ENCODE results near the gene IQCH.

Gene IQCH

DNA sequence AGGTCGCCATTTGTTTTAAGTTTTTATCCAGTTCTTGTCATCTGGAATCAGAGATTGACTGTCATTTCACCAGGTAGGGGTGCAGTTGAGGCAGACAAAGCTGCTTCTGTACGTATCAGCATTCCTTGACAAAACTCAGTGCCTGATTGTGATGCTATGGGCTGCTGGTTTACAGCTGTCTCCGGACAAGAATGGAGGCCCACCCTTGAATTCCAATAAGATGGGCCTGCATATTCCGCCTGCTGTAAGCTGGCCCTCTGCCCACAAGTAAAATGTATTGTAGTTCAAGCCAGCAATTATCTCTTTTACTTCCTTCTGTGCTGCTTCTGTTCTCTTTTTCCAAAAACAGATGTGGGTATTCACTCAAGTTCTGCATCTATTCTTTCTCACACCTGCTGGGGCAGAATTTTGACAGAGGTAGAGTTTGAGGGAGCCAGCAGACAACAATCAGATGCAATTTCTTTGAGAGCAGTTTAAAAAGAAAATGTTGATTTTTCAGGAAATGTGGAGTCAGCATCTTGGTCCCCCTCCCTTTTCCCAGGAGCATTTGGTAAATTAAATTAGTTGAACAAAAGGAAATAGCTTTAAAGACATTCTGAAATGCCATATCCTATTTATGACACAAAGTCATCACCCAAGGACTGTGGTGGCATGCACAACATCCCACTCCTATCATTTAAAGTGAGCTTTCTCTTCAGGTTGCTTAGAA, 53.5 kb downstream of the IQCH start:
- H3K4me3 ChIP-seq (ENCODE audit: low read depth, low read length): no peak overlapping the region
- TF ChIP-seq, protein P1, sequence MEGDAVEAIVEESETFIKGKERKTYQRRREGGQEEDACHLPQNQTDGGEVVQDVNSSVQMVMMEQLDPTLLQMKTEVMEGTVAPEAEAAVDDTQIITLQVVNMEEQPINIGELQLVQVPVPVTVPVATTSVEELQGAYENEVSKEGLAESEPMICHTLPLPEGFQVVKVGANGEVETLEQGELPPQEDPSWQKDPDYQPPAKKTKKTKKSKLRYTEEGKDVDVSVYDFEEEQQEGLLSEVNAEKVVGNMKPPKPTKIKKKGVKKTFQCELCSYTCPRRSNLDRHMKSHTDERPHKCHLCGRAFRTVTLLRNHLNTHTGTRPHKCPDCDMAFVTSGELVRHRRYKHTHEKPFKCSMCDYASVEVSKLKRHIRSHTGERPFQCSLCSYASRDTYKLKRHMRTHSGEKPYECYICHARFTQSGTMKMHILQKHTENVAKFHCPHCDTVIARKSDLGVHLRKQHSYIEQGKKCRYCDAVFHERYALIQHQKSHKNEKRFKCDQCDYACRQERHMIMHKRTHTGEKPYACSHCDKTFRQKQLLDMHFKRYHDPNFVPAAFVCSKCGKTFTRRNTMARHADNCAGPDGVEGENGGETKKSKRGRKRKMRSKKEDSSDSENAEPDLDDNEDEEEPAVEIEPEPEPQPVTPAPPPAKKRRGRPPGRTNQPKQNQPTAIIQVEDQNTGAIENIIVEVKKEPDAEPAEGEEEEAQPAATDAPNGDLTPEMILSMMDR (IDR thresholded peaks at IDR 0.05; ENCODE audit: borderline replicate concordance, insufficient read depth, low read depth, low read length): no peak

DNA sequence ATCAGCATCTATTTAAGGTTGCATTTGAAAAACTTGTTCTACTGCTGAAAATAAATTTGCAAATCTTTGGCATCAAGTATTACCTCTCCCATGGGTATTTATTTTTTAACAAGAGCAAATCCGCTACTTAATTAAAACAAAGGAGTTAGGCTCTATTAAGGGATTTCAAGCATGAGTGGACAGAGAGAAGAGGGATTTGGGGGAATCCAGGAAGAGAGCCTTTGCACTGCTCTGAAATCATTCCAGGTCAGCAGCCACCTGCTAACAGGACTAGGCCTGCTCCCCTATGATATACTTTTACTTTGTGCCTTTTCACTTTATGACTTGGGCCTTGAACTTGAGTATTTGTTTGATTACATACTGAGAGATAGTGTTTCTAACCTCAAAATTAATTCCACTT, 57.1 kb downstream of the IQCH start:
- no peak overlapping the region for H3K4me3 ChIP-seq (ENCODE audit: low read depth, low read length)
- TF ChIP-seq, protein P1 (IDR thresholded peaks at IDR 0.05; ENCODE audit: borderline replicate concordance, insufficient read depth, low read depth, low read length): no peak

DNA sequence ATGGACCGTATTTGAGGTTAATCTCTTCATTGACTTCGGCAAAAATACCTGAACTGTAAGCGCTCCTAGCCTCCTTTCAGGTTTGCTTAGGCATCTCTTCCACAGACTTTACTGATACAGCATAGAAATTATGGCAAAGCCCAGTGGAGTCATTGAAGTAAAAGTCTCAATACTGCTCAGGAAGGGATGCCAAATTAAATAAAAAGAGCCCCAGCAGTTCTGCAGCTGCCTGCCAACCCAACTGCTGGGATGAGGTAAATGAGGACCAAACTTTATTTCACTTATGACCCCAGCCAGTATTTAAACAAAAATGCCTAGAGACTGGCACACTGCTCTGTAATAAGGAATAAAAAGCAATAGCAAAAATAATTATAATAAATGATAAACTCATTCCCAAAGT, 65.4 kb downstream of the IQCH start:
- H3K4me3 ChIP-seq (ENCODE audit: low read depth, low read length): no peak overlapping the region
- TF ChIP-seq, protein P1 (IDR thresholded peaks at IDR 0.05; ENCODE audit: borderline replicate concordance, insufficient read depth, low read depth, low read length): no peak

DNA sequence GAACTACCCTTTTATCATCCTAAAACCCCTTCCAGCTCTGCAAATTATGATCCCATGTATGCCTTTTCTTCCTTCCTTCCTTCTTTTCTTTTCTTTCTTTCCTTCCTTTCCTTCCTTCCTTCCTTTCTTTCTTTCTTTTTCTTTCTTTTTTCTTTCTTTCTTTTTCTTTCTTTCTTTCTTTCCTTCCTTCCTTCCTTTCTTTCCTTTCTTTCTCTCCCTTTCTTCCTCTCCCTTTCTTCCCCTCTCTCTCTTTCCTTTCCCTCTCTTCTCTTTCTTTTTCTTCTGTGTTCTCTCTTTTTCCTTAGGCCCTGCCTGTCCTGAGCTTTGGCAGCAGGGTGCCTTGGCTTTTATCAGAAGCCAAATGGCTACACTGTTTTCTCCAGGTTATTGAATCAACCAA, 66.8 kb downstream of the IQCH start:
- TF ChIP-seq, protein P1 (IDR thresholded peaks at IDR 0.05; ENCODE audit: borderline replicate concordance, insufficient read depth, low read depth, low read length): no peak
- no peak overlapping the region for H3K4me3 ChIP-seq (ENCODE audit: low read depth, low read length)

DNA sequence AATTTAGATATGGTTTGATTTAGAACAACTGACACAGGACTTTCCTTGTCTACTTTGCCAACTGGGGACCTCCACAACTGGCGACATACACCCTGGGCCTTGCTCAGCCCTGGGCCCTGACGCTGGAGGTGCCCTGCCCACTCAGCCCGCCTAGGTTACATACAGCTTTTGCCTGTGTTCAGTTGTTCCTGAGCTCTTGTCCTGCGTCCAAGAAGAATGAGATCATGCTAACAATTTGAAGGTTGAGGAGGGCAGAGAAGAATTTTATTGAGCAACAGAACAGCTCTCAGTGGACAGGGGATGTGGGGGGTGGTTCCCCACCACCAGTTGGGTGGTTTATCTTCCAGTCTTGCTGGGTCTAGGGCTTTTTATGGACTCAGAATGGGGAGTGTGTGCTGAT, 67.9 kb downstream of the IQCH start:
- TF ChIP-seq, protein P1 (IDR thresholded peaks at IDR 0.05; ENCODE audit: borderline replicate concordance, insufficient read depth, low read depth, low read length): no peak

DNA sequence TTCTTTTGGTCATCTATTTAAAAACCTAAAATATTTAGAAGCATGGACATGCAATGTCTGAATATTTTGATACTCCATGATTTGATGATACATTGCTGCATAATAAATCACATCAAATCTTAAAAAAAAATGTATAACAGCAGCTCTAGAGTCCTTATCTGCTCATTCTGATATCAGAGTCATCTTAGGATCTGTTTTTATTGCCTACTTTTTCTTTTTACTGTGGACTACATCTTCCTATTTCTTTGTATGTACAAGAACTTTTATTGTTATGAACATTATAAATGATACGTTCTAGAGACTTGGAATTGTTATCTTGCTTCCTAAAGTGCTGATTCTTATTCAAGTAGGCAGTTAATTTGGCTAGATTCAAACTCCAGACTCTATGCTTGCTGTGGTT, 72.7 kb downstream of the IQCH start:
- TF ChIP-seq, protein P1 (IDR thresholded peaks at IDR 0.05; ENCODE audit: borderline replicate concordance, insufficient read depth, low read depth, low read length): no peak

More for the DNA sequence above, 67.9 kb downstream of the IQCH start:
- H3K4me3 ChIP-seq (ENCODE audit: low read depth, low read length): no peak overlapping the region

DNA sequence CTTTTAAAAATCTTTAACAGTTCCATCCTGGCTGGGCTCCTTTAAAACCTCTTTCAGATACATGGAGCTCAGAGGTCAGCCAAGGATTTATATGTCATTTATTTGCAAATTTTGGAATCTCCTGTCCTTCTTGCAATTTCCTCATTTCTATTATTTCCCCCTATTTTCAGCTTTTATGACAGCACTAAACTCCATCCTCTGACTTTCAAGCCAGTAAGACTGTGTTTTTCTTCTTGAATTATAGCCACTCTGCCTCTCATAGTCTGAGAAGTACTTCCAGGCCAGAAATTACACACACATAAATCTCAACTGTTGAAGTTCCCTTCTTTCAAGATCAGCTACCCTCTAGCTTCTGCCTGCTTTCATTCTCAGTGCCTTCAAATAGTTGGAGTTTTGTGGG, 73.2 kb downstream of the IQCH start:
- TF ChIP-seq, protein P1 (IDR thresholded peaks at IDR 0.05; ENCODE audit: borderline replicate concordance, insufficient read depth, low read depth, low read length): no peak
- no peak overlapping the region for H3K4me3 ChIP-seq (ENCODE audit: low read depth, low read length)

More for the DNA sequence above, 72.7 kb downstream of the IQCH start:
- no peak overlapping the region for H3K4me3 ChIP-seq (ENCODE audit: low read depth, low read length)

Measured in GM12875 (cell line).